GM21786 (cell line): ENCODE data around the gene MGAT3.
A peak's percentile ranks its signal among the peaks of the same experiment; 100 is the strongest.
"Not testable (repeated sequence)": the region's sequence is repeated elsewhere in the genome, so short reads cannot be mapped to it uniquely, and the experiment has no call there.

Experiments used
- ATAC-seq: cut with Tn5 transposase; IDR thresholded peaks from one replicate; pipeline ENCODE4 v1.9.1; 2021; ENCODE audit not compliant: unreplicated experiment

MGAT3 gene

GRCh38 chr22:39488563-39489083, 31.8 kb downstream of the MGAT3 start:
- ATAC-seq = no peak

- ATAC-seq = no peak
Observed at GRCh38 chr22:39489094-39490068, 32.6 kb downstream of the MGAT3 start.

GRCh38 chr22:39490135-39490798, 33.5 kb downstream of the MGAT3 start:
- no peak for ATAC-seq

- ATAC-seq = no peak
Observed at GRCh38 chr22:39490966-39491680, 34.3 kb downstream of the MGAT3 start.

- ATAC-seq = no peak
Observed at GRCh38 chr22:39491696-39492095, 34.9 kb downstream of the MGAT3 start.

GRCh38 chr22:39492186-39492585, 35.4 kb downstream of the MGAT3 start:
- ATAC-seq = no peak

- ATAC-seq = no peak
Observed at GRCh38 chr22:39493759-39494158, 36.9 kb downstream of the MGAT3 start.

GRCh38 chr22:39494471-39495120, 37.8 kb downstream of the MGAT3 start:
- no peak for ATAC-seq

- ATAC-seq = no peak
Observed at GRCh38 chr22:39496131-39496838, 39.5 kb downstream of the MGAT3 start.

- ATAC-seq = no peak
Observed at GRCh38 chr22:39497429-39497828, 40.6 kb downstream of the MGAT3 start.

GRCh38 chr22:39498368-39498767, 41.6 kb downstream of the MGAT3 start:
- no peak for ATAC-seq

GRCh38 chr22:39498802-39499201, 42.0 kb downstream of the MGAT3 start:
- no peak for ATAC-seq

- ATAC-seq = no peak
Observed at GRCh38 chr22:39500101-39500500, 43.3 kb downstream of the MGAT3 start.

GRCh38 chr22:39501644-39502108, 44.9 kb downstream of the MGAT3 start:
- no peak for ATAC-seq

GRCh38 chr22:39502109-39502788, 45.4 kb downstream of the MGAT3 start, which contains the start of gene MIEF1:
Gene MIEF1 (plus strand): TSS chr22:39502290. CDS start chr22:39511295, 9,005 bp downstream.
- peak; percentile 89 for ATAC-seq

- no peak for ATAC-seq
Observed at GRCh38 chr22:39502789-39503409, 46.1 kb downstream of the MGAT3 start.

GRCh38 chr22:39503630-39504029, 46.8 kb downstream of the MGAT3 start:
- no peak for ATAC-seq

- ATAC-seq = no peak
Observed at GRCh38 chr22:39504071-39504470, 47.3 kb downstream of the MGAT3 start.

GRCh38 chr22:39507021-39507420, 50.2 kb downstream of the MGAT3 start:
- ATAC-seq = not testable (repeated sequence)
